ENCODE results near the gene DENND1A.

The DENND1A gene

DNA sequence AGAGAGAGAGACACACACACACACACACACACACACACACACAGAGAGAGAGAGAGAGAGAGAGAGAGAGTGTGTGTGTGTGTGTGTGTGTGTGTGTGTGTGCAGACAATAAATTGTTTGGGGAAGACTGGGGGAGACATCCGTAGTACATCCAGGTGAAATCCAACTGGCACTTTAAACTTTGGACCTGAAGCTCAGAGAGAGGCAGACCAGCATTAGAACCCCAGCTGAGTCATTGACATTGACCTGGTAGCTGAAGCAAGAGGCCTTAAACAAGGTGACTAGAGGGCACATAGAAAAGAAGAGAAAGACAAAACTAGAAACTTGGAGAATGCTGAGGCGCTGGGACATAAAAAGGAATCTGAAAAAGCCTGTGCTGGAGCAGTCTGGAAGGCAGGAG, 322.4 kb downstream of the DENND1A start:
- DNase-seq (ENCODE audit: low read depth in 2 of 2), result no peak
- H3K4me3 ChIP-seq (replicated peaks in 1 of 2; ENCODE audit: low read depth in 2 of 2, low read length in 2 of 2), result no peak overlapping the region
- TF ChIP-seq, protein P1, sequence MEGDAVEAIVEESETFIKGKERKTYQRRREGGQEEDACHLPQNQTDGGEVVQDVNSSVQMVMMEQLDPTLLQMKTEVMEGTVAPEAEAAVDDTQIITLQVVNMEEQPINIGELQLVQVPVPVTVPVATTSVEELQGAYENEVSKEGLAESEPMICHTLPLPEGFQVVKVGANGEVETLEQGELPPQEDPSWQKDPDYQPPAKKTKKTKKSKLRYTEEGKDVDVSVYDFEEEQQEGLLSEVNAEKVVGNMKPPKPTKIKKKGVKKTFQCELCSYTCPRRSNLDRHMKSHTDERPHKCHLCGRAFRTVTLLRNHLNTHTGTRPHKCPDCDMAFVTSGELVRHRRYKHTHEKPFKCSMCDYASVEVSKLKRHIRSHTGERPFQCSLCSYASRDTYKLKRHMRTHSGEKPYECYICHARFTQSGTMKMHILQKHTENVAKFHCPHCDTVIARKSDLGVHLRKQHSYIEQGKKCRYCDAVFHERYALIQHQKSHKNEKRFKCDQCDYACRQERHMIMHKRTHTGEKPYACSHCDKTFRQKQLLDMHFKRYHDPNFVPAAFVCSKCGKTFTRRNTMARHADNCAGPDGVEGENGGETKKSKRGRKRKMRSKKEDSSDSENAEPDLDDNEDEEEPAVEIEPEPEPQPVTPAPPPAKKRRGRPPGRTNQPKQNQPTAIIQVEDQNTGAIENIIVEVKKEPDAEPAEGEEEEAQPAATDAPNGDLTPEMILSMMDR (IDR thresholded peaks at IDR 0.05; ENCODE audit: low read depth, low read length), result no peak

DNA sequence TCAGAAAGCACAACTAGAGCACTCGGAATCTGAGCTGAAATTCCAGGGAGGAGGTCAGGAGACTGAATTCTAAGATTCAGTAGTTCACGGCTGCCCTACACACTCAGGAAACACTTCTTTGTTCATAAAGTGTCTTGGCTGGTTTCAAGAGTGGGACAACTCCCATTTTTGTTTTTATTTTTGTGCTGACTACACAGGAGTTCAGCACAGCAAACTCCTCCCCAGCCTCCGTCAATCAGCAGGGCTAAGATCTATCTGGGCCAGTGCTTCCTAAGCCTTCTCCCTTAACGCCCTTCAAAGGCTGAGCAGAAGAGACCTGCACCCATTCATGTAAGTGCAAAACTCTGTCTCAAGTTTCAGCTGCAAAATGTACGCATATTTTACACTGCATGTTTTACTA, 323.8 kb downstream of the DENND1A start:
- no peak for DNase-seq (ENCODE audit: low read depth in 2 of 2)
- TF ChIP-seq, protein P1 (IDR thresholded peaks at IDR 0.05; ENCODE audit: low read depth, low read length), result no peak
- H3K4me3 ChIP-seq (replicated peaks in 1 of 2; ENCODE audit: low read depth in 2 of 2, low read length in 2 of 2), result no peak overlapping the region

DNA sequence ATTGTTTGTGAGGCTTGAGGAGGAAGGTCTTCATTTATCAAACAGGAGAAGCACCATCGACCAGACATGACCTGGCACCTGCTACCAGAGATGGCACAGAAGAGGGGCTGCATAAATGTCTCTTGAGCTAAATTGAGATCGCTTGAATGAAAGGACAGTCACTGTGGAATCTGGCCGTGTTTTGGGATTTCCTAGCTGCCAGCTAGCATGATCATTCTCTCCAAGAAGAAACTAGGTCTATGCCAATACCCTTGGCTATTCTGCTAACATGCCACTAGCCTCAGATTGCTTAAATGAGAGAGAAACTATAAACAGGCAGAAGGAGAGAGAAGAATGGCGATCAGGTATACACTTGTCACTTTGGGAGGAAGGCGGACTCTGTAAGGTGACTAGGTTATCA, 324.6 kb downstream of the DENND1A start:
- TF ChIP-seq, protein P1 (IDR thresholded peaks at IDR 0.05; ENCODE audit: low read depth, low read length), result no peak
- no peak for DNase-seq (ENCODE audit: low read depth in 2 of 2)

DNA sequence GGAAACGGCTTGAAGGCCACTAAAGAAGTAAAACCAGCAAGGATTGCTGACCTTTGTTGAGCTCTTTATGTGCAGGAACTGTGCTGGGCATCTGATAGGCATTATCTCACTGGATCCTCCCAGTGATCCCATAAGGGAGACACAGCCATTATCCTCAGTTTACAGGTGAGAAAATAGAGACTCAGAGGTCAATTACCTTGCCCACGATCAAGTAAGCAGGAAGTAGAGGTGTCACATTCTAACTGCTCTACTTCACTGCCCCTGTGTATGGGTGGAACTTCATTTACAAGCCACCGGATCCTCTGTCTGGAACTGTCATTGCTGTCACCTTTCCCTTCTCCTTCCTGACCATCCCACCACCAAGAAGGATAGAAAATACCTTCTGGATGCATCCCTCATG, 325.1 kb downstream of the DENND1A start:
- no peak for DNase-seq (ENCODE audit: low read depth in 2 of 2)
- TF ChIP-seq, protein P1 (IDR thresholded peaks at IDR 0.05; ENCODE audit: low read depth, low read length), result no peak

More for the DNA sequence above, 324.6 kb downstream of the DENND1A start:
- no peak overlapping the region for H3K4me3 ChIP-seq (replicated peaks in 1 of 2; ENCODE audit: low read depth in 2 of 2, low read length in 2 of 2)

DNA sequence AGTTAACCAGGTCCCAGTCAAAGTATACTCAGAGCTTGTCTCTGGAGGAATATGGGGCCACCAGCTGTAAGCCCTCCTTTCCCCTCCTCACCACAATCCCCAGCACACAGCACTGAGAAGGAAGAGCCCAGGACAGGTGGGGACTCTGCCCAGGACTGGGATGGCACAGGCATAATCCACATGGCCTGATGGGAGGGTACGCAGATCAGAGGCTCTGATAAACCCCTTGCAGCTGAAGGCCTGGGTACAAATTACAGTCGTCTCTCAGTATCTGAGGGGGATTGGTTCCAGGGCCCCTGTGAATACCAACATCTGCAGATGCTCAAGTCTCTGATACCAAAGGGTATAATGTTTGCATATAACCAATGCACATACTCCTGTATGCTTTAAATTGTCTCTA, 328.1 kb downstream of the DENND1A start:
- no peak for DNase-seq (ENCODE audit: low read depth in 2 of 2)
- no peak overlapping the region for H3K4me3 ChIP-seq (replicated peaks in 1 of 2; ENCODE audit: low read depth in 2 of 2, low read length in 2 of 2)
- TF ChIP-seq, protein P1 (IDR thresholded peaks at IDR 0.05; ENCODE audit: low read depth, low read length), result no peak

More for the DNA sequence above, 325.1 kb downstream of the DENND1A start:
- H3K4me3 ChIP-seq (replicated peaks in 1 of 2; ENCODE audit: low read depth in 2 of 2, low read length in 2 of 2), result no peak overlapping the region

DNA sequence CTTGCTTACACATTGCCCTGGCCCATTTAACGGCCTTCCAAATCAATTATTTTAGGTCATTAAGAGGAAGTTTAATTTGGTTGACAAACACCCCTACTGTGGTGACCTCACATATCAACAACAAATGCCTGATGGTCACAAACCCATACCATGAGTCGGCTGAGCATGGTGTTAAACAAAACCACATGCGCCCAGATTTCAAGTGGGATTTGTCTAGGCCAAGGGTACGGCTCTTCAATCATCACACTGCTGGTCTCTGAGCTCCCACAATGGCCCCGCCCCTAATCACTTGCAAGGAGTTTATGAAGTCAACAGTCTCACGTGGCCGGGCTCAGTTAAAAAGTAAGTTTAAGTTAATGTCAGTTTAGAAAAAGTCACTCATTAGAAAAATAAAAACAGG, 330.1 kb downstream of the DENND1A start:
- H3K4me3 ChIP-seq (replicated peaks in 1 of 2; ENCODE audit: low read depth in 2 of 2, low read length in 2 of 2), result no peak overlapping the region
- no peak for DNase-seq (ENCODE audit: low read depth in 2 of 2)
- TF ChIP-seq, protein P1 (IDR thresholded peaks at IDR 0.05; ENCODE audit: low read depth, low read length), result no peak

DNA sequence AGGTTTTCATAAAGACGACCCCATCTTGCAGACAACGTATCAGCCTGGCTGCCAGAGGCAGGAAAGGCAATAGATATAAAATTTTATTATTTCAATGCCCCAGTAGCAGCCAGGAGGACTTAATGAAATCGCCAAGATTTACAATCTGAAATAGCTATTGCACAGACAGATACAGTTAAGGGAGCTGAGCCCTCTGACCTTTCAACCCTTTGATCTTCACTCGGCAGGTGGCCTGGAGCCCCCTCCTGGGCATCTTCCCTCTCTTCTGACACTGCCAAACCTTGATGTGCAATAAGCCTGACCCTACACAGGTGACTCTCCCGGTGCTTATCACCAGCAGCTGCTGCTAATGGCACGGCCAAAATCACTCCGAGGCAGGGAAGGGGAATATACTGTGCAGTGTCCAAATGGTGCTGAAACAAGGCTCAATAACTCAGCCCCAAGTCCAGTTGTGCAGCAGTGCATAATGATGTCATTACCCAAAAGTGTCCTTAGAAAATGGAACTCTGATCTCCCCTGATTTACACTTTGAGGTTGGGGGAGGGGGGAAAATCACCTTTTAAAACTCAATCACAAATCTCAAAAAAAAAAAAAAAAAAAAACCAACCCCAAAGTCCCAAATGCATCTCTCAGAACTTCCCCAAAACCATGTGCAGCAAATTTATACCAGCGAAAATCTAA, 331.9 kb downstream of the DENND1A start:
- TF ChIP-seq, protein P1 (IDR thresholded peaks at IDR 0.05; ENCODE audit: low read depth, low read length), result no peak
- DNase-seq (ENCODE audit: low read depth in 2 of 2), result no peak
- H3K4me3 ChIP-seq (replicated peaks in 1 of 2; ENCODE audit: low read depth in 2 of 2, low read length in 2 of 2), result no peak overlapping the region
